C1 segment of cervical spinal cord (tissue), 14 donors: ENCODE data around the gene METTL1.
"Not testable (repeated sequence)": the region's sequence is repeated elsewhere in the genome, so short reads cannot be mapped to it uniquely, and the experiment has no call there.

ENCODE experiments used
- DNase-seq, 14 donors: peaks; one replicate each; lab custom pipeline; 2025; lab: John Stamatoyannopoulos, UW

Gene METTL1

DNA sequence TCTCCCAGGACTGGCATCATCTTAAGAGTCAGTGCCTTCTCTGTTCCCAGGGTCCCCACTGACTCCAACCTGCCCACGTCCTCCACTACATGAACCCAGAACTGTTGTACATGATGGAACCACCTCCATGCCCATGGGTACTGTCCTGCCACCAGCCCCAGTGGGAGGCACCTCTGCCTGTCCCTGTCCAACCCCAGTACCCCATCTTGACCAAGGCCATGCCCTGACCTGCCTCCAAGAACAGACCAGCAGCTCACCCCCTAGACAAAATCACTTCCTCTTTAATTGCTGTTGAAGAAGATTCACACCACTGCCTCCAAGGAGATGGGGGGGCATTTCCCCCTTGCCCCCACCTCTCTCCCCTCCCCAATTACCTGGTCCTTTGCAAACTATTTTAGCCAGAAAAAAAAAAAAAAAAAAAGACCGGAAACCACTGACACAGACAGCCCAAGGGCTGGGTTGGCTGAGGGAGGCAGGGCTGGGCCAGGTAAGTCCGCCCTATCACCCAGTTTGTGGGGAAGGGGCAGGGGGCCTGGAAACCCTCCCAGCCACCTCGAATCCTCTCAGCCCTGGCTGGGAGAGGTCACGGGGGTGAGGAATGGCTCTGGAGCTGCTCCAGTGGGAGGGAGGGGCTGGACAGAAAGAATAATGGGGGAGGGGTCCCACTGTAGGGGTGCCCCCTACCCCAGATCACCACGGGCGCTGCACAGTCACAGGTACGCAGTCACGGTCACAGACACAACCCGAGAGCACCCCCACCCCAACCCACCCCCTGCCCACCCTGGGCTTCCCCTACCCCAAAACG is 46.8 kb downstream of the METTL1 start:
- no peak for DNase-seq

DNA sequence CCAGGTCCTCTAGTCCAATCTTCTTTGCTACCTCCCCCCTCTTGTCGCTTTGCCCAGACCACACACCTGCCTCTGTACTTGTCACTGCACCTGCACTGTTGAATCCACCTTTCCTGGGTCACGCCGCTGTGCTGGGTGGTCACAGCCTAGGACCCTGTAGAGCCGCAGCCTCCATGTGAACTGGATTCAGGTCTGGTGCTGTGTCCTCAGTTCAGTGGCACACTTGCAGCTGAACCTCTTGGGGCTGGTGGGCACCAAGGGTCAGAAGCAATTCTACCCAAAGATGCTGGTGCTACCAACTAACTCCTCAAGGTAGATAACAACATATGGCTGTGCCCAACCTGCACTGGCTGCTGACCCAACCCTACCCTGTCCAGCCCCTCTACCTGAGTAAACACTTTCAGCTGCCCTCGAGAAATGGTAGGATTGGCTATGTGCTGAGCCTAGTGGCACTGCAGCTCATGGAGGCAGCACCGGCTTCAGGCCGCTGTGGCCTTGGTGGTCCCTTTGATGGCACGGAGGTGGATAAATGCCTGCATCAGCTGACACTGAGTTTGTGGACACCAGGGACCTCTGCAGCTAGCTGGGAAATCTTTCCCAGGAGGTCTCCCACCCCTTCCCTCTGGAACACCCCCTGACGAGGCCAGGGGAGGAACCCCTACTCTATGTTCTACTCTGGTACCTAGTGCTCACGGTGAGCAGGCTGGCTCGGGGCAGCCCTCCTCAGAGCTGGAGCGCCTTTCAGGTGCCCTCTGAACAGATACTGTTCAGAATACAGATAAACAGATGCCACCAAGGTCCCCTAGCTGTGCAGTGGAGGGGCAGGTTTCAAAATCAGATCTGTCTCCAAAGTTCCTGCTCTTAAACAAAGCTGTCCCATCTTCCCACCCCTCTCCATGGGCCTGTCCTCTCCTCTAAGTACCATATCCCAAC is 47.6 kb downstream of the METTL1 start:
- DNase-seq: no peak

GRCh38 chr12:57723630-57723962 is 48.3 kb downstream of the METTL1 start:
- no peak for DNase-seq

DNA sequence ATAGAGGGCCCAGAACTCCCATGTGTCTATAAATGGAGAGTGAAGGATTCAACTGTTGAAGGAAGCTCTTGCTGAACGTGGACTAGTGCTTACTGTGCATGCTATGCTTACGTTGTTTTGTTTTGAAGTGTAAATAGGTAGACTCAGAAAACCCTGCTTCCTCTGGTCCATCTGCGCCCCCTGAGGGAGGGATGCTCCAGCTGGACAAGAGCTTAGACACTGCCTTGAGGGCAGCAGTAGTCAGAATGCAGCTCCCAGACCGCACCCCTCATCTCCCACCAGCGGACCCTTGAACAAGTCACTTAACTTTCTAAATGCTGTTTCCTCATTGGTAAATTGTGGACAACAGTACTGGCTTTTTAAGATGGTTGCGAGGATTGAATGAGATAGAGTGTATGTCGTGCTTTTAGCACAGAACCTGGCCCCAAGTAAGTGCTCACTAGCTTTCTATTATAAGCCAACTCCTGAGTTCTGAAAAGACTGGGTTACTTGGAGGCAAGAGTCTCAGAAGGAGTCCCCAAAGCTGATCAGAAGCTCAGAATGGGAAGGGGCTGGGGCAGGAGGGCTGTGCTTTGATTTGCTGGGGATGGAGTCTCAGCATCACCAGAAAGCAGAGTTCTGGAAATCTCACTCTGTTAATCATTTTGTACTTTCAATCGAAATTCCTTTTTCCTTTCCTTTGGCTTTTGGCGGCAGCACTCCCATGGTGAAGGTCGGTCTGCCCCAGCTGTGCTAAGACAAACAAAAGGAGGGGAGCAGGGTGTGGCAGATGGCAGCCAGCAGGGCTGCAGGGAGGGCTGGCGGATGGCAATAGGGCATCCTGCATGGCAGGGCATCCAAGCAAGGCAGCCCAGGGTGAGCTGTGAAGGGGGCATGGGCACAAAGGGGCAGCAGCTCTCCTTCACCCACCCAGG is 48.9 kb downstream of the METTL1 start:
- DNase-seq: no peak

GRCh38 chr12:57721846-57722608 is 49.9 kb downstream of the METTL1 start:
- DNase-seq: not testable (repeated sequence)

DNA sequence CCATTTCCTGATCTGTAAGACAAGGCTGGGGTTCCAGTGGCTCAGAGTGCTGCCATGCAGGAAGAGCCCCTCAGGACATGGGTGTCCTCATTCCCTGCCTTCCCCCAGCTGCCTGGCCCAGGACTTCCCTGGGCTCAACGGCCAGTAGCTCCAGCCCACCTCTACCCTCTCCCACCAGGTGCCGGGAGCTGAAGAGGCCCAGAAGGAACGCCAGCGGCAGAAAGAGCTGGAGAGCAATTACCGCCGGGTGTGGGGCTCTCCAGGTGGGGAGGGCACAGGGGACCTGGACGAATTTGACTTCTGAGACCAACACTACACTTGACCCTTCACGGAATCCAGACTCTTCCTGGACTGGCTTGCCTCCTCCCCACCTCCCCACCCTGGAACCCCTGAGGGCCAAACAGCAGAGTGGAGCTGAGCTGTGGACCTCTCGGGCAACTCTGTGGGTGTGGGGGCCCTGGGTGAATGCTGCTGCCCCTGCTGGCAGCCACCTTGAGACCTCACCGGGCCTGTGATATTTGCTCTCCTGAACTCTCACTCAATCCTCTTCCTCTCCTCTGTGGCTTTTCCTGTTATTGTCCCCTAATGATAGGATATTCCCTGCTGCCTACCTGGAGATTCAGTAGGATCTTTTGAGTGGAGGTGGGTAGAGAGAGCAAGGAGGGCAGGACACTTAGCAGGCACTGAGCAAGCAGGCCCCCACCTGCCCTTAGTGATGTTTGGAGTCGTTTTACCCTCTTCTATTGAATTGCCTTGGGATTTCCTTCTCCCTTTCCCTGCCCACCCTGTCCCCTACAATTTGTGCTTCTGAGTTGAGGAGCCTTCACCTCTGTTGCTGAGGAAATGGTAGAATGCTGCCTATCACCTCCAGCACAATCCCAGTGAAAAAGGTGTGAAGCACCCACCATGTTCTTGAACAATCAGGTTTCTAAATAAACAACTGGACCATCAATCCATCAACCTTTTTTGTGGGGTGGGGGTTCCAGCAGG is 51.0 kb downstream of the METTL1 start:
- DNase-seq: no peak

GRCh38 chr12:57719777-57720605 is 51.9 kb downstream of the METTL1 start:
- no peak for DNase-seq

DNA sequence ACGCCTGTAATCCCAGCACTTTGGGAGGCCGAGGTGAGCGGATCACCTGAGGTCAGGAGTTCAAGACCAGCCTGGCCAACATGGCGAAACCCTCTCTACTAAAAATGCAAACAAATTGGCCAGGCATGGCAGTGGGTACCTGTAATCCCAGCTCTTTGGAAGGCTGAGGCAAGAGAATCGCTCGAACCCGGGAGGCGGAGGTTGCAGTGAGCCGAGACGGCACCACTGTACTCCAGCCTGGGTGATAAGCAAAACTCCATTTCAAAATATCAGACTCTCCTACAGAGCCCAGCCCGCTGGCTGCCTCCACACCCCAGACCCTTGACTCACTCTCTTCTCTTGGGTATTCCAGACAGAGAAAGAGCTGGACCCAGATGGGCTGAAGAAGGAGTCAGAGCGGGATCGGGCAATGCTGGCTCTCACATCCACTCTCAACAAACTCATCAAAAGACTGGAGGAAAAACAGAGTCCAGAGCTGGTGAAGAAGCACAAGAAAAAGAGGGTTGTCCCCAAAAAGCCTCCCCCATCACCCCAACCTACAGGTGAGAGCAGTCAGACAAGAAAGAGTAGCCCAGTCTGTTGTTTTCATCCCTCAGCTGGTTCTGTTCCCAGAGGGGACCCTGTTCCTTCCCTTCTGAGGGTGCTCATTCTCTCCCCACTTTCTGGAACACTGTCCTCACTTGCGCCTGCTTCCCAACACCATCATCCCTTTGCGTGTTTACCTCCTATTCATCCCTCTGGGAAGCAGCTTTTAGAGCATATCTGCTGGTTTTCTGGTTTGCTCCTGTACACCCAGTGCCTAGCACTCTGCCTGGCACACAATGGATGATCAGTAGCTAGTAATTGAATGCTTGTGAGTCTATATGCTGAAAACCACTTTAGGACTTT is 53.0 kb downstream of the METTL1 start:
- DNase-seq: no peak
